HUES6 (cell line): Measurements from ENCODE around the gene AP1B1.
A peak's percentile ranks its signal among the peaks of the same experiment; 100 is the strongest.
"Not testable (repeated sequence)": the region's sequence is repeated elsewhere in the genome, so short reads cannot be mapped to it uniquely, and the experiment has no call there.

Source experiments
- H3K27ac ChIP-seq: 2 replicates; pipeline ENCODE4 v1.7.0; 2013; ENCODE audit warnings: low read depth, mild to moderate bottlenecking, low read length, inconsistent platforms
- H3K27me3 ChIP-seq: 2 replicates; pipeline ENCODE4 v1.6.1; 2013; ENCODE audit warnings: low read length; ENCODE audit not compliant: control insufficient read depth, insufficient read depth
- H3K36me3 ChIP-seq: 2 replicates; pipeline ENCODE4 v1.6.1; 2013; ENCODE audit warnings: low read length; ENCODE audit not compliant: control insufficient read depth, insufficient read depth
- H3K4me1 ChIP-seq: 2 replicates; pipeline ENCODE4 v1.6.1; 2013; ENCODE audit warnings: low read length; ENCODE audit not compliant: control insufficient read depth, insufficient read depth
- H3K4me3 ChIP-seq: 2 replicates; pipeline ENCODE4 v1.5.1; 2013; ENCODE audit warnings: low read depth, low read length
- H3K9ac ChIP-seq: one replicate; pipeline ENCODE4 v1.6.1; 2013; ENCODE audit warnings: mild to moderate bottlenecking, low read length
- H3K9me3 ChIP-seq: 2 replicates; pipeline ENCODE4 v1.6.1; 2013; ENCODE audit warnings: low read depth, low read length; ENCODE audit not compliant: control insufficient read depth, insufficient read depth

AP1B1 gene

DNA sequence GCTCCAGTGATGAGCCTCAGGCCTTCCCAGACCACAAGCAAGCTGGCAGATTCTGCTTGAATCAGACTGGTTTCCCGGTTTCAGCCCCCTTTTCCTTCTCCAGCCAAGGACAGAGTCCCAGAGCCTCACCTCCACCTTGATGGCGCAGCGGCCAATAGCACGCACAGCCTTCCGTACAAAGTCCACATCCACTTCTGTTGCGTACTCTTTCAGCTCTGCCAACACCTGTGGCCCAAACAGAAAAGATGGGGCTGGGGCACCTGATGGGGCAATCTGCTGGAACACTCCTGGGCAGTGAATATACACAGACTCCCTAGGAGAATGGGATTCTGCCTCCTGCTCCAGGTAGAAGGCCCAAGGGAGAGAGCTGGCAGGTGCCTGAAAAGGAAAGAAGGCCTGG, 37.3 kb downstream of the AP1B1 start:
- Histone ChIP-seq H3K9me3 (no peaks in the 10 kb centered on the region), H3K4me1 (peaks cover 10% of the 10 kb centered on the region; the same call in 1 of the 2 replicates), H3K27me3 (no peaks in the 10 kb centered on the region), H3K4me3 (no peak overlapping the region), H3K9ac (no peak overlapping the region), H3K36me3 (peaks cover 98% of the 10 kb centered on the region), H3K27ac (no peak overlapping the region)

GRCh38 chr22:29348956-29349355, 39.4 kb downstream of the AP1B1 start:
- Histone ChIP-seq H3K27ac (no peak overlapping the region), H3K27me3 (no peaks in the 10 kb centered on the region), H3K4me1 (peaks cover 10% of the 10 kb centered on the region; the same call in 1 of the 2 replicates), H3K9ac (no peak overlapping the region), H3K4me3 (no peak overlapping the region), H3K9me3 (no peaks in the 10 kb centered on the region), H3K36me3 (peaks cover 86% of the 10 kb centered on the region)

- Histone ChIP-seq H3K9ac (no peak overlapping the region), H3K27ac (no peak overlapping the region), H3K9me3 (no peaks in the 10 kb centered on the region), H3K27me3 (no peaks in the 10 kb centered on the region), H3K4me3 (no peak overlapping the region), H3K4me1 (peaks cover 10% of the 10 kb centered on the region; the same call in 1 of the 2 replicates), H3K36me3 (peaks cover 83% of the 10 kb centered on the region)
These were observed 40.3 kb downstream of the AP1B1 start for GRCh38 chr22:29348041-29348440.

DNA sequence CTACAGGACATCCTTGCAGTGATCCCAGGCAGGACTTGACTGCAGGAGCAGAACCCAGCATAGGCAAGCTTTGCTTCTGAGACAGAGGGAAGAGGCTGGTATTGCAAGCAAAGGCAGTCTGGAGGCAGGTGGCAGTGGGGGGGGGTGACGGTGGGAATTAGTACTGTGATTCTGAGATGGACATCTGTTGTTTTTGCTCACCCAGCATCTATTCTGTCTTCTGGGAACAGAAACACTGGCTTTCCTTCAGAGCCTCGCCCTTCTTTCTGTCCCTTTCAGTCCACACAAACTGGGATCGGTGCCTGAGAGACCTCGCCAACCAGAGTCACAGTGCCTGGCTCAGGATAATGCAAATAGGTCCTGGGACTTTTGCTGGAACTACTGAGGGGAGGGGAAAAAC, 41.7 kb downstream of the AP1B1 start:
- H3K36me3 ChIP-seq, result peaks cover 84% of the 10 kb centered on the region
- no peak overlapping the region for H3K4me3 ChIP-seq
- H3K9ac ChIP-seq, result no peak overlapping the region
- peaks cover 10% of the 10 kb centered on the region; the same call in 1 of the 2 replicates for H3K4me1 ChIP-seq
- no peaks in the 10 kb centered on the region for H3K9me3 ChIP-seq
- H3K27me3 ChIP-seq, result no peaks in the 10 kb centered on the region
- no peak overlapping the region for H3K27ac ChIP-seq

DNA sequence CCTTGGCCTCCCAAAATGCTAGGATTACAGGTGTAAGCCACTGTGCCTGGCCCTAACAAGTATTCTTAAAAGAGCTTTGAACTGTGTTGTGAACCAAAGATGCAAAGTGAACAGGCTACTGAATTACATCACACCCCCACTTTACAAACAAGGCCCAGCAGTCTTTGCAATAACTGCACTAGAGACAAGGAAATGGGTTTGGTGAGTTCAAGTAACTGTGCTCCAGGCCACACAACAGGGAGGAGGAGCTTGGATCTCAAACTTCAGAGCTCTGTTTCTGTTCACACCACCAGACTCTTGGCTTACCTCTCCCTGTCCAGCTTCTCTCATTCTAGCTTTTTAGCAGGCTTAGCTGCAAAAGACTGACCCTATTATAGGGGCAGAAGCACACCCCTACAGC, 42.4 kb downstream of the AP1B1 start:
- Histone ChIP-seq H3K27me3 (no peaks in the 10 kb centered on the region), H3K36me3 (peaks cover 84% of the 10 kb centered on the region)

DNA sequence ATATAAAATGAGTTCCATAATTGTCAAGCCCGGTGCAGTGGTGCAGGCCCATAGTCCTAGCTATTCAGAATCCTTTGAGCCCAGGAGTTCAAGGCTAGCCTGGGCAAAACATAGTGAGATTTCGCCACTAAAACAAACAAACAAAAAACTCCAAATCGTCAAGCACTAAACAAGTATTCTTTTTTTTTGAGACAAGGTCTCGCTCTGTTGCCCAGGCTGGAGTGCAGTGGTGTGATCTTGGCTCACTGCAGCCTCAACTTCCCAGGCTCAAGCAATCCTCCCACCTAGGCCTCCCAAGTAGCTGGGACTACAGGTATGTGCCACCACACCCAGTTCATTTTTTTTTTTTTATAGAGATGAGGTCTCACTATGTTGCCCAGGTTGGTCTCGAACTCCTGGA, 43.5 kb downstream of the AP1B1 start:
- H3K27ac ChIP-seq, H3K9ac ChIP-seq, H3K9me3 ChIP-seq, H3K27me3 ChIP-seq, H3K4me1 ChIP-seq, H3K4me3 ChIP-seq: not testable (repeated sequence)
- H3K36me3 ChIP-seq, result peaks cover 84% of the 10 kb centered on the region

More for the DNA sequence above, 42.4 kb downstream of the AP1B1 start:
- peaks cover 10% of the 10 kb centered on the region; the same call in 1 of the 2 replicates for H3K4me1 ChIP-seq
- H3K9ac ChIP-seq, result no peak overlapping the region
- H3K27ac ChIP-seq, result no peak overlapping the region
- no peaks in the 10 kb centered on the region for H3K9me3 ChIP-seq
- H3K4me3 ChIP-seq, result no peak overlapping the region

DNA sequence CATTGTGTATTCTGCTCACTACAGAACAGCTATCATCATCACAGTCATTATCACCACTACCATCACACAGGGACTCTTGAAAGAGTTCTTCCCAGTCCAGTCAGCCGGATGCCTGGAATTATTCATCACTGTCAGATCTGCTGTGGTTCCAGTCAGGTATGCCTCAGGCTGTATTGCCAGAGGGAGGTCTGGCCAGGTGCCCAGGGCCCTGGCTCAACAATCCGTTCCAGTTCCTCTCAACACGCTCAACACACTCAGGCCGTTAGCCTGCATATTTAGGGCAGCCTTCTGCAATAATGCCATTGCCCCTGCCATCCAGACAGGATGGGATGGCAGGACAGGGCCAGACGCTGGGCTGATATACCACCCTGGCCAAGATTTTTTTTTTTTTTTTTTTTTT, 44.2 kb downstream of the AP1B1 start:
- Histone ChIP-seq H3K9ac (no peak overlapping the region), H3K4me1 (peaks cover 10% of the 10 kb centered on the region; the same call in 1 of the 2 replicates), H3K36me3 (peaks cover 84% of the 10 kb centered on the region), H3K27me3 (no peaks in the 10 kb centered on the region), H3K27ac (no peak overlapping the region), H3K9me3 (no peaks in the 10 kb centered on the region), H3K4me3 (no peak overlapping the region)

GRCh38 chr22:29343313-29343805, 45.0 kb downstream of the AP1B1 start:
- H3K4me3 ChIP-seq, result no peak overlapping the region
- H3K36me3 ChIP-seq, result peaks cover 84% of the 10 kb centered on the region
- no peaks in the 10 kb centered on the region for H3K9me3 ChIP-seq
- no peak overlapping the region for H3K9ac ChIP-seq
- peaks cover 10% of the 10 kb centered on the region; the same call in 1 of the 2 replicates for H3K4me1 ChIP-seq
- H3K27me3 ChIP-seq, result no peaks in the 10 kb centered on the region
- peak overlapping the region; percentile 4; the same call in 1 of the 2 replicates for H3K27ac ChIP-seq

DNA sequence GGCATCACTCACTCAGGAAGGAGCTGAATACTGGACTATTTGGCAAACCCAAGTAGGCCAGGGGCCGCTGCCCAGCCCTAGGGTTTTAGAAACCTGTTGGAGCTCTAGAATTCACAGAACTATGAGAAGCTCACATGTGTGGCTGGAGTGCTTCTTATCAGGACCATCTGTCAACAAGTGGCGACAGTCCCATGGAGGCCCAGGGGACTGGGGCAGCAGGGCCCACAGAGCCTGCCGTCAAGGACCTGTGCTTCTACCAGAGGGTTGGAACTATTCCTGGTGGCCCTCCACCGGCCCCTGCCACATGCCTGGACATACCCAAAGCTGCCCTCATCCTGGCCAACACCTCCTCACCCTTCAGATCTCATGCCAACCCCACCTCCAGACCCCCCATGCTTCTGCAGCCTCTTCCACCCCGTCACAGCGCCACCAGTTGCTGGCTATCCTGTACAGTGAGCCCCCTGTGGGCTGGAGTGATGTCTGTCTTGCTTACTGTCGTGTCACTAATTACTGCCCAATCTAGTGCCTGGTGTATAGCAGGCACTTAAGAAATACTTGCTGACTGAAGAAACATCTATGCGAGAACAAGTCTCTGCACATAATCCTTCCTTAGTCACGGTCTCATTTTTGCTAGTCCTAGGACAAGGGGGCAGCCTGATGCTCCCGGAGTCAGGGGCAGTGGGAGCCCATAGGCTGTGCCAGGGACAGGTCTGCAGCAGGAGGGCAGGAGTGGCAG, 45.6 kb downstream of the AP1B1 start:
- Histone ChIP-seq H3K9me3 (no peaks in the 10 kb centered on the region), H3K27ac (0 out of 2 replicates have a peak overlapping the region, but pooled peaks have one; percentile 4), H3K9ac (no peak overlapping the region), H3K4me1 (peaks cover 10% of the 10 kb centered on the region; the same call in 1 of the 2 replicates), H3K36me3 (peaks cover 84% of the 10 kb centered on the region), H3K27me3 (no peaks in the 10 kb centered on the region), H3K4me3 (no peak overlapping the region)

GRCh38 chr22:29342177-29342576, 46.2 kb downstream of the AP1B1 start:
- no peak overlapping the region for H3K4me3 ChIP-seq
- H3K27me3 ChIP-seq, result no peaks in the 10 kb centered on the region
- no peak overlapping the region for H3K9ac ChIP-seq
- H3K27ac ChIP-seq, result no peak overlapping the region
- no peaks in the 10 kb centered on the region for H3K9me3 ChIP-seq
- peaks cover 10% of the 10 kb centered on the region; the same call in 1 of the 2 replicates for H3K4me1 ChIP-seq
- H3K36me3 ChIP-seq, result peaks cover 84% of the 10 kb centered on the region

DNA sequence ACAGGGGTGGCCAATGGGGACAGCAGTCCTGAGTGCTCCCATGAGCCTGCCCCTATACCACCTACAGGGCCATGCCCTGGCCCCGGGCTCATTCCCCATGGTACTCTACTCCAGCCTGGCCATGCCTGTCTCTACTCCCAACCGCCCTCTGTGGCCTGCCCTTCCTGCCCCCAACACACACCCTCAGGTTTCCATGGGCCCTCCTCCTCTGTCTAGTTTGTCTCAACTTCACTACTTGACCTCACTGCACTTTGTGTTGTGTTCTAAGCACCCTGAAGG, 46.6 kb downstream of the AP1B1 start:
- Histone ChIP-seq H3K27me3 (no peaks in the 10 kb centered on the region), H3K36me3 (peaks cover 84% of the 10 kb centered on the region), H3K27ac (no peak overlapping the region), H3K4me1 (peaks cover 7% of the 10 kb centered on the region; the same call in 1 of the 2 replicates), H3K9me3 (no peaks in the 10 kb centered on the region), H3K9ac (no peak overlapping the region), H3K4me3 (no peak overlapping the region)
